Activated CD4-positive, alpha-beta T cell treated with anti-CD3 and anti-CD28 coated beads for 1 hour (primary cell): Measurements from ENCODE around the gene AMMECR1.
A peak's percentile ranks its signal among the peaks of the same experiment; 100 is the strongest.
"Not testable (repeated sequence)": the region's sequence is repeated elsewhere in the genome, so short reads cannot be mapped to it uniquely, and the experiment has no call there.

ENCODE experiments used
- DNase-seq: peaks from one replicate; pipeline ENCODE4 v3.0.0-alpha.2; 2020

Gene AMMECR1

GRCh38 chrX:110251526-110251925 lies 66.4 kb downstream of the AMMECR1 start:
- DNase-seq = no peak

- no peak for DNase-seq
Observed at GRCh38 chrX:110250847-110251246, 67.0 kb downstream of the AMMECR1 start.

DNA sequence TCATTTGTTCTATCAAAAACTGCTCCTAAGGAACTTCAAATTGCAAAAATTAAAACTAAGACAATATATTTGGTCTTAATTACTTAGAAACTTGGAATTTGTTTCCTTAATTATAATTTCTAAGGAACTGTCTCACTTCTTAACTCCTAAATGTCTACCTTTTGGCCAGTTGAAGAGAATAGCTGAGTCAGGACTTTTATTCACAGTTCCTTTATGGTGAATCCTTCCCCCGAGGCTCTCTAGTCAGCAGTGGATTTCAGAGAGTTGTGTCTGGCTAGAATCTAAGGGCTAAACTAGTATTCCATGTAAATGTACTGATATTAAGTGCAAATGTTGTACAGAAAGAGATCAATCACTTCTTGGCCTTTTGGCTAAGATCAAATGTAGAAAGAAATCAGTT lies 69.3 kb downstream of the AMMECR1 start:
- no peak for DNase-seq

DNA sequence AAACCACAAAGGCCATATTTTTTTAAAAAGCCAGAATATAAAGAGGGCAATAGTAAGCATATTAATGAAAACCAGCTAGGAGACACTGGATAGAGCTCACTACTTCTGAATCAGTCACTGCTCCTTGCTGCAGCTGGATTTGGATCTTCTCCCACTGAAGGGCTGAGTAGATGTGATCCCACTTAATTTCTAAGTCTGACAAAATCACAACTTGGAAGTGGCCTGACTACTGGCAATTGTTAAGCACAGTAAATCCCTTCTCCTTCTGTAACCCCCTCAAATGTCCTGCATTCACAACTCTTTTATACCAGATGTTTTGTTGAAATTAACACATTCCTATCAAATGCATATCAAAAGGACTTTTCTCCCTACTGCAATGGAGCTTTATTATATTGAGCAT lies 72.9 kb downstream of the AMMECR1 start:
- DNase-seq = no peak

DNA sequence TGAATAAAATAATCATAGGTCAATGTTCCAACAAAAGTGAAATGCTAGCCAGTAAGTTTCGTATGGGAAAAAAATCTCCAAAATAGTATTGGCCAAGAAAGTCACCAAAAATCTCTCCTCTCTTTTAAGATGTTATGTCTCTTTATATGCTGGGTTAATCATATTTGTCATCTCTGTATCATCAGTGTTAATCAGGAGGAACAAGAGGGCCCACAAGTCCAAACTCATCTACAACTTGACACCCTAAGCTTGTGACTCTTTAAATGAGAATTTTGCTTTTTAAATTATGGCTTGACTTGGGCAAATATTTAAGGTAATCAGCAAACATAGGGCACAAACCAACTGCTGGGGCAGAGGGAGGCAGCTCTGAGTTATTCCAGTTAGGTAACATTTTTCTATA lies 75.5 kb downstream of the AMMECR1 start:
- no peak for DNase-seq

- DNase-seq = no peak
Observed at GRCh38 chrX:110241816-110242215, 76.1 kb downstream of the AMMECR1 start.

GRCh38 chrX:110238259-110238658 lies 79.6 kb downstream of the AMMECR1 start:
- DNase-seq = peak; percentile 15

DNA sequence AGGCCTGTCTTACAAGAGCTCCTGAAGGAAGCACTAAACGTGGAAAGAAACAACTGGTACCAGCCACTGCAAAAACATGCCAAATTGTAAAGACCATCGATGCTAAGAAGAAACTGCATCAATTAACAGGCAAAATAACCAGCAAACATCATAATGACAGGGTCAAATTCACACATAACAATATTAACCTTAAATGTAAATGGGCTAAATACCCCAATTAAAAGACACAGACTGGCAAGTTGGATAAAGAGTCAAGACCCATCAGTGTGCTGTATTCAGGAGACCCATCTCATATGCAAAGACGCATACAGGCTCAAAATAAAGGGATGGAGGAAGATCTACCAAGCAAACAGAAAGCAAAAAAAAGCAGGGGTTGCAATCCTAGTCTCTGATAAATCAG lies 86.4 kb downstream of the AMMECR1 start:
- not testable (repeated sequence) for DNase-seq

DNA sequence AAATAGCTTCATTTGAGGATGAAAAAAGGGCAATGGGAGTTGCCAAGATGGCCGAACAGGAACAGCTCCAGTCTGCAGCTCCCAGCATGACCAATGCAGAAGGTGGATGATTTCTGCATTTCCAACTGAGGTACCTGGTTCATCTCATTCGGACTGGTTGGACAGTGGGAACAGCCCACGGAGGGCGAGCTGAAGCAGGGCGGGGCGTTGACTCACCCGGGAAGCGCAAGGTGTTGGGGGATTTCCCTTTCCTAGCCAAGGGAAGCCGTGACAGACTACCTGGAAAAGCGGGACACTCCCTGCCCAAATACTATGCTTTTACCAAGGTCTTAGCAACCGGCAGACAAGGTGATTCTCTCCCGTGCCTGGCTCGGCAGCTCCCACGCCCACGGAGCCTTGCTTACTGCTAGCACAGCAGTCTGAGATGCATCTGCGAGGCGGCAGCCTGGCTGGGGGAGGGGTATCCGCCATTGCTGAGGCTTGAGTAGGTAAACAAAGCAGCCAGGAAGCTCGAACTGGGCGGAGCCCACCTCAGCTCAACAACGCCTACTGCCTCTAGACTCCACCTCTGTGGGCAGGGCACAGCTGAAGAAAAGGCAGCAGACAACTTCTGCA lies 88.3 kb downstream of the AMMECR1 start:
- DNase-seq = peak; percentile 58

GRCh38 chrX:110228453-110228852 lies 89.4 kb downstream of the AMMECR1 start:
- DNase-seq = no peak

- DNase-seq = no peak
Observed at GRCh38 chrX:110226931-110227330, 91.0 kb downstream of the AMMECR1 start.

DNA sequence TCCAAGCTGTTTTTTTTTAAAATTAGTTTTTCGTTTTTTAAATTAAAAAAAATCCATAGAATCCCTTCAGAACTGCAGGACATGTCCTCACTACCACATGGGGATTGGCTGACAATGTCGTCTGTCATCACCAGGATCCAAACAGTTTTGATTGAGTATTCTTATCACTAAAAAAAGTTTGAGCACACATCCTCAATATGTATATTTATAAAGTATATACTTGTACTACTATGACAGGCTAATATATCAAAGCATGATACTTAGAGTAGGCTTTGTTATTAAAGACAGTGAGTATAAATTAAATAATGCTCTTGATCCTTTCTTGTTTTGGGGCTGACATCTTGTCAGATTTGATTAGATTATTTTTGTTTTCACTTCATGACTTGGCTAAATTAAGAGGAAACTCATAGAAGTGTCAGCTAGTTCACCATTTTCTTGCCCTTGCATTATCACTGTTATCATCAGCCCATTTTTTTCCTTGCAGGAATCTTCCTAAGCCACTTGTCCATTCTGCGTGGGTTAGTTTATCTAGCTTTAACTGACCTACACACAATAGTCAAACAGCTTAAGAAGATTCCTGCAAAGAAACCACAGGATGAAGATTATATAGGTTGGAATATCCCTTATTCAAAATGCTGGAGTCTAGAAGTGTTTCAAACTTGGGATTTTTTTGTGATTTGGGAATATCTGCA lies 92.8 kb downstream of the AMMECR1 start:
- DNase-seq = no peak

- DNase-seq = no peak
Observed at GRCh38 chrX:110222497-110223257, 95.2 kb downstream of the AMMECR1 start.

GRCh38 chrX:110219920-110220319 lies 98.0 kb downstream of the AMMECR1 start:
- no peak for DNase-seq

DNA sequence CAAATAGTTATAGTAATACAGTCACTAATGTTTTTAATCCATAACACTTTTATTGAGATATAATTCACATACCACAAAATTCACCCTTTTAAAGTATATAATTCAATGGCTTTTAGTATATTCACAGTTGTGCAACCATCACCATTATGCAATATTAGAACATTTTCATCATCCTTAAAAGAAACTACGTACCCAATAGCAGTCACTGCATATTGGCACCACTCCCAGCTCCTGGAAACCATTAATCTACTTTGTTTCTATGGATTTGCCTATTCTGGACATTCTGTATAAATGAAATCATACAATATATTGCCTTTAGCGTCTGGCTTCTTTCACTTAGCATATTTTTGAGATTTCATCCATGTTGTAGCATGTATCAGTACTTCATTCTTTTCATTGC lies 99.3 kb downstream of the AMMECR1 start:
- DNase-seq = no peak

GRCh38 chrX:110216027-110216426 lies 101.9 kb downstream of the AMMECR1 start:
- DNase-seq = no peak

DNA sequence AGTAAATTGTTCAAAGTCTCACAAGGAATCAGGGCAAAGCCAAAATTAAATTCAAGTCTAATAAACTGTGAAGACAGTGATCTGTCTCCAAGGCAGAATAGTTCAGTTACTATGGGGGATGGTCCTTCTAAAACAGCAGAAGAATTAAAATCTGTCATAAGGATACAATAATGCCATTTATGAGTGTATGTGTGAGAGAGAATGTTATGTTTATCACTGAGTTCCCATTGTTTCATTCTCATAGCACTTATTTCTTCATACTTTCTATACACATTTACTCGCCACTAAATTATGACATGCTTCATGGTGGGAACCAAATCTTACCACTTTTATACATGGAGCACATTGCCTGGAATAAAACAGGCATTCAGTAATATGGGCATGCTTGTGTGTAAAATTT lies 102.5 kb downstream of the AMMECR1 start:
- no peak for DNase-seq

DNA sequence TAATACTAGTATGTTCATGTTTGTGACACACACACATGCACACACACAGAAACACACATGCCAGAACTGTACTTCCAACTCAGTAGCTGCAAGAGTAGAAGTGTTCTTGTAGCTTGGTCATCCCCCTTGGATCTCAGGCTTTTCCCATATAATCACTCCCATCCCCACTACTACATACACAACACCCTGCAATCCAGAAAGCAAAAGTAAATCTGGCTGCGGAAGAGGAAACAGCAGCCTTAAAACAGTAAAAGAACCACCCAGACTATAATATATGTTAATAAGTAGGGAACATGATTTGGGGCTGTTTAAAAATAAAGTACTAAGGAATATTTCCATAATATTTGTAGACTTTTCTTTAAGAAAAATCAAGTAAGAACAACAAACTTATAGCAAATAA lies 103.2 kb downstream of the AMMECR1 start:
- DNase-seq = no peak

- DNase-seq = no peak
Observed at GRCh38 chrX:110213183-110213582, 104.7 kb downstream of the AMMECR1 start.

GRCh38 chrX:110212299-110212698 lies 105.6 kb downstream of the AMMECR1 start:
- DNase-seq = no peak

- DNase-seq = no peak
Observed at GRCh38 chrX:110211340-110211739, 106.5 kb downstream of the AMMECR1 start.

- DNase-seq = no peak
Observed at GRCh38 chrX:110210417-110211139, 107.3 kb downstream of the AMMECR1 start.

GRCh38 chrX:110208092-110208491 lies 109.8 kb downstream of the AMMECR1 start:
- no peak for DNase-seq
